GM21381 (cell line): ENCODE results near the gene MSH2.
"Not testable (repeated sequence)": the region's sequence is repeated elsewhere in the genome, so short reads cannot be mapped to it uniquely, and the experiment has no call there.

Source experiments
- ATAC-seq: cut with Tn5 transposase; IDR thresholded peaks from one replicate; pipeline ENCODE4 v1.9.1; 2021; ENCODE audit warnings: mild to moderate bottlenecking, moderate library complexity; ENCODE audit not compliant: unreplicated experiment

MSH2 gene

DNA sequence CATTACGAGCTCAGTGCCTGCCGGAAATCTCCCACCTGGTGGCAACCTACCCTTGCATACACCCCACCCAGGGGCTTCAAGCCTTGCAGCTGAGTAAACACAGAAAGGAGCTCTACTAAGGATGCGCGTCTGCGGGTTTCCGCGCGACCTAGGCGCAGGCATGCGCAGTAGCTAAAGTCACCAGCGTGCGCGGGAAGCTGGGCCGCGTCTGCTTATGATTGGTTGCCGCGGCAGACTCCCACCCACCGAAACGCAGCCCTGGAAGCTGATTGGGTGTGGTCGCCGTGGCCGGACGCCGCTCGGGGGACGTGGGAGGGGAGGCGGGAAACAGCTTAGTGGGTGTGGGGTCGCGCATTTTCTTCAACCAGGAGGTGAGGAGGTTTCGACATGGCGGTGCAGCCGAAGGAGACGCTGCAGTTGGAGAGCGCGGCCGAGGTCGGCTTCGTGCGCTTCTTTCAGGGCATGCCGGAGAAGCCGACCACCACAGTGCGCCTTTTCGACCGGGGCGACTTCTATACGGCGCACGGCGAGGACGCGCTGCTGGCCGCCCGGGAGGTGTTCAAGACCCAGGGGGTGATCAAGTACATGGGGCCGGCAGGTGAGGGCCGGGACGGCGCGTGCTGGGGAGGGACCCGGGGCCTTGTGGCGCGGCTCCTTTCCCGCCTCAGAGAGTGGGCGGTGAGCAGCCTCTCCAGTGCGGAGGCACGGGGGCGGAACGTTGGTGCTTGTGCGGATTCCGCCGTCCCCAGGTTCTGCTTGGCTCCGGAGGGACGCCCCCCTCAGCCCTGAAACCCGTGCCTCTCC, at the start of gene MSH2:
TSS of gene MSH2 (plus strand) at position 352 of the 804 bp plus-strand sequence. CDS start at position 388, 36 bp downstream.
- ATAC-seq: peak; percentile 93

DNA sequence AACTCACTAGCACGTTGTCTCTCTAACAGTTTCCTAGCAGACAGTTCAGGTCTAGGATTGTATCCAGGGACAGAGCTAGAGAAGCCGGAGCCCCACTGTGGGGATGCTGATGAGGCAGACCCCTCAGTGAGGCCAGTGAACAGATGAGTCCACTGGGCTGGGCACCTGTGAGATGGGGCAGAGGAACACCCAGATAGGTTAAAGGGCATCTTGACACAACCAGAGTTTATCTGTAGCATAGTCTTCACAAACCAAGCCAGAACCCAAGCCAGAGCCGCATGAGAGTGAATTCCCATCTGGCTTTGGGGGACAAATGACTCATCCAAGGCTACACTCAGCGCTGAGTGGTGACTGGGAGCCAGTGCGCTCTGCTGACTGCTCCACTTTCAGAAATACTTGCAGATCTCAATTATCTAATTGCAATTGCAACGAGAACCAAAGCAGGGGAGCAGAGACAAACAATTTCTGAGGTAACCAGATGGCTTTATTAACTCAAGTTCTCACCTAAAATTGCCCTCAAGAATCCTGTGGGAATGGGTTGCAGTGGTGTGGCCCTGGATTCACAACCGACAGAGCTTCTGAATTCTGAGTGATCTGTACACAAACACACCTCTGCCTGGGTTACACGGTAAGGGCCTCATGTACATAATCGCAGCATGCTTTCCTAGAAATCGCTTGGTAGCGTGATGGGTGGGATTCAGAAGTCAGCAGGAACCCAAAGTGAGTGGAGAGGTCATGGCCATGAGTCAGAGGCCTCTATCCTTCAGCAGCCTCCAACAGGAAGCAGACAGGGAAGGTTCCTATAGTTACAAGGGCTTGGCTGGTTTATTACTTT, 48.7 kb upstream of the MSH2 start:
- no peak for ATAC-seq

DNA sequence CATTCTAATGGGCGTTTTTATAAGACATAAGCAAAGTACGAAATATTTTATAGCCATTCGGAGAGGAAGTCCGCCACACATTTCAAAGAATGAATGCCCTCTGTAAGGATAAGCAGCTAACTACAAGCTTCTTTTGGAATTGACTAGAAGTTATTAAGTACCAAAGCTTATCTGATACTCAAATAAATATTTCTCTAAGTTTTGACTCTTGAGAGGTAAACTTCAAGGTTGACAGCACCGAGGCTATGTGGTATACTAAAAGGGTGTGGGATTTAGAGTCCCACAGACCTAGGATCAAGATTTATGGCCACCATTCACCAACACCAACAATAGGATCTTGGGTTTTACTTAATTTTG, 48.1 kb upstream of the MSH2 start:
- ATAC-seq: no peak

DNA sequence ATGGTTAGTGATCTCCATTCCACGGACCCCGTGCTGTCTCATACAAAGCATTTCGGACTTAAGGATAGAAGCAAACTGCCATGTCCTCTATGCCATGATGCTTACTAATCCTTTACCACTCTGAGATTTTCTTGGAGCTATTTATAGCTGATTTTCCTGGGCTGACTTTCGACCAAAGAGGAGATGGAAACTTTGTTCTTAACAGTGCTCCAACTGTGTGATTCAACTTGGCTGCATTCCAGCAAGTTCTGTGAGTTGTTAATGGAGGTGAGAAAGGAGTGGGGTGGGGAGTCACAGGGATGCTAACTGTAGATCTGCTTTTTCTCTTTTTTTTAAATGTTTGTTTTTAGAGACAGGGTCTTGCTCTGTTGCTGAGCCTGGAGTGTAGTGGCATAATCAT, 45.5 kb upstream of the MSH2 start:
- no peak for ATAC-seq

DNA sequence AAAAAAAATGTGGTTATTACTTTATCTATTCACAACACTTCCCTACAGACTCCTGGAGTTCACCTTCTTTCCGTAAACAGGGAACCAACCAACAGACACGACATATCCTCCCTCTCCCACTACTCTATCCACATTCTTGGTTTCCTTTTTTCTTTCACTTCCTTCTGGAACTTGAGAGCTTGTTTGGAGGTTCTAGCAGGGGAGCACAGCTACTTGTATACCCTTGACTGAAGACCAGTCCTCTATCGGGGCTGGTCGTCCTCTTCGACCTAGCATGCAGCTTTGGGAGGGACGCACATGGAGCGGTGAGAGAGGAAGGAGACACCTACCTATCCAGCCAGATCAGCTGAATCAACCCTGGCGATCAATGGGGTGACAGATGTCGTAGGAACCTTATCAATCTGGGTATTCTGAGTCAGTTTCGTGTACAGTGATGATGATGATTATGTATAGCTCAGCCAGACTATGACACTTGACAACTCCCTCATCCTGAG, 43.5 kb upstream of the MSH2 start:
- ATAC-seq: no peak

DNA sequence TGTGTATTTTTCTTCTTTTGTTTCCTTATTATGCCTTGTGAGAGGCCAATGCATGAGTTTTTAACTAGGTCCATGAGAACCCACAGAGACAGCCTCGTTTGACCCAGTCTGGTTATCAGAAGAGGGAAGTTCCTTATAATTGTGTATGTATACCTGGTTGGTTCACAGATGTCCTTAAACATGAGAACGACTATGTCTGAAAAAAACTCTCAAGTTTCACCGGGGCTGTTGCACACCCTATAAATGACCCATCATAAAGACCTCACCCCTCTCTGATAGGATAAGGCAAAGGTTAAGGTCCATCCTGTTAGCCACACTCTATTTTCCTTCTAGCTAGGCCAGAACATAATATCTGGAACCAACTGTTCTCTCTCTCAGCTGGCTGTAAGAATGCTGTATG, 42.7 kb upstream of the MSH2 start:
- ATAC-seq: no peak

DNA sequence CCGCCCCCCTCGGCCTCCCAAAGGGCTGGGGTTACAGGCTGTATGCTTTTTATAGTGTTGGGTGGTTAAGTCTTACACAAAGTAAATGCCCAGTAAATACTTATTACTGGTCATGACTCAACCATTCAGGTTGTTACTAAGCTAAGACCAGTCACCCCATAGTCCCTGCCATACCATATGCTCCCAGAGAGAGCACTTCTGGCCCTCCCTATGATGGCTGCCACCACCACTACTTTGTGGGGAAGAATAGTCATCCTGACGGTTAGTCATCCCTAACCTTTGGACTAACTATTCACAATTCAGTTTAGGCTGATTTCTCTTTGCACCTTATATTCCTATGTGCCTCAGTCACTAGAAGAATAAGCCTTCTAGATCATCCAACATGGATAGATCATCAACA, 42.0 kb upstream of the MSH2 start:
- no peak for ATAC-seq

DNA sequence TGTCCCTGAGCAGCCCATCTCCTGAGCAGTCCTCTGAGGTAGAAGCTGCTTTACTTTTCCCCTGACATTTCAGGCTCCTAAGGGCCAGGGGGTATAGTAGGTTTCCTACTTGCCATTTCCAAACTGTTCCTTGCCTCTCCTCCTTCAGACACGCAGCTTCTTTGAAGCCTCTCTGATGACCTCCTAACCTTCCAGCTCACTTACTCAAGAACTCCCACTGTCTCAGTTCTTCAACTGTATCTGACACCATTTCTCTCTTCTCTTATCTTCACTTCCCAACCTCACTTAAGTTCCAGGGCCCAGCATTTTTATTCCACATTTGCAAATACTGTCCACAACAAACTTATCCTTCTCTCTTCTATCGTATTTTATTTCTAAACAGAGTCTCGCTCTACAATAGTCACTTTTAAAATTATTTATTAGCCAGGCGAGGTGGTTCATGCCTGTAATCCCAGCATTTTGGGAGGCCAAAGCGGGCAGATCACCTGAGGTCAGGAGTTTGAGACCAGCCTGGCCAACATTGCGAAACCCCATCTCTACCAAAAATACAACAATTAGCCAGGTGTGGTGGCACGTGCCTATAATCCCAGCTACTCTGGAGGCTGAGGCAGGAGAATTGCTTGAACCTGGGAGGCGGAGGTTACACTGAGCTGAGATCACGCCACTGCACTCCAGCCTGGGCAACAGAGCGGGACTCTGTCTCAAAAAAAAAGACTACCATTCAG, 41.3 kb upstream of the MSH2 start:
- ATAC-seq: not testable (repeated sequence)

DNA sequence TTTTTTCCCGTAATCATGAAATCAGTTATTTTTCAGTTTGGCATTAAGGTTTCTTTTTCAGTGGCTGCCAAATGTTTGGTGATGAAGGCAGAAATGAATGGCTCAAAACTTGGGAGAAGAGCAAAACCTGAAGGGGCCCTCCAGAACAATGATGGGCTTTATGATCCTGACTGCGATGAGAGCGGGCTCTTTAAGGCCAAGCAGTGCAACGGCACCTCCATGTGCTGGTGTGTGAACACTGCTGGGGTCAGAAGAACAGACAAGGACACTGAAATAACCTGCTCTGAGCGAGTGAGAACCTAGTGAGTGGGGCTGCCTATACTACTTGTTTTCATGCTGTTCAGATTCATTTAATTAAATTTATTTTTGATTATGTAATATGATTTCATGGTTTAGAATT, 29.2 kb upstream of the MSH2 start:
- no peak for ATAC-seq

DNA sequence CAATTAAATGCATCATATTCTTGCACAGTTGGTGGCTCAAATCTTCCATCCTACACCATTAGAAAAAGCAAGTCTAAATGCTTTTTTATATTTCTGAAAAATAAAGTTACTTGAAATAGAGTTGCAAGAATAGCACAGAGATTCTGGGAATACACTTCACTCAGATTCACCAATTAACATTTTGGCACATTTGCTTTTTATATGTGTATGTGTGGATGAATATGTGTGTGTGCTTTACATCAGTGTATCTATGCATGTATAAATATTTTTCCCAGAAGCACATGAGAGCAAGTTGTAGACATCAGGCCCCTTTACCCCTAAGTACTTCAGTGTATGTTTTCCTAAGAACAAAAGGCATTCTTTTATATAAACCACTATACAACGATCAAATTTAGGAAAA, 27.6 kb upstream of the MSH2 start:
- ATAC-seq: no peak

DNA sequence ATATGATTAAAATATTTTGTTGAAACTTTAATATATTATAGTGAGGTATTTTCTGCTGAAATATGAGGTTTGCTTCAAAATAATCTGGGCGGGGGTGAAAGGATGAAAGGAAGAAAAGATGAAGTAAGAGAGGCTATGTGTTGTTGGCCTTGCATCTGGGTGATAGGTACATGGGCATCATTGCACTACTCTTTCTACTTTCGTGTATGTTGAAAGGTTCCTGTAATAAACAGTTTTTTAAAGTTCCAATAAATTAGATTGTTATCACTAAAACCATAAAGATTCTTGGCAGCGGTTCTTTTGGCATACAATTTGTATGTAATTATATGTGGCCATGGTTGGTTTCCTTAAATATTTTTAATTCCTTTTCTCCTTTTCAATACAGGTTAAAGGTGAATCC, 23.6 kb upstream of the MSH2 start:
- no peak for ATAC-seq

DNA sequence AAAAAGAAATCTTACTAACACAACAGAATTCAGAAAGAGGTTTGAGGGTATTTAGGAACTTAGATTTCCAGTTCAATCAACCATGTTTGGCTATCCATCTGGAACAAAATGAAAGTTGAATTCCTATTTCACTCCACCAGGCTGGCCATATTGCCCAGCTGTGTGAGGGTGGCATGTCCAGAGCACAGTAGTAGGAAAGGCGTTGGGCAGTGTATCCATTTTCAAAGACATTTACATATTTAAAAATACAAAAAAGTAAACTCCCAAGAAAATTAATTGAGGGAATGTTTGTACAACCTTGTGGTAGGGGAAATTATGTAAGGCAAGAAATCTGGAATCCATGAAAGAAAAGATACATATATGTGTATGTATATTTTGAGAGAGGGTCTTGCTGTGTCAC, 21.5 kb upstream of the MSH2 start:
- no peak for ATAC-seq

DNA sequence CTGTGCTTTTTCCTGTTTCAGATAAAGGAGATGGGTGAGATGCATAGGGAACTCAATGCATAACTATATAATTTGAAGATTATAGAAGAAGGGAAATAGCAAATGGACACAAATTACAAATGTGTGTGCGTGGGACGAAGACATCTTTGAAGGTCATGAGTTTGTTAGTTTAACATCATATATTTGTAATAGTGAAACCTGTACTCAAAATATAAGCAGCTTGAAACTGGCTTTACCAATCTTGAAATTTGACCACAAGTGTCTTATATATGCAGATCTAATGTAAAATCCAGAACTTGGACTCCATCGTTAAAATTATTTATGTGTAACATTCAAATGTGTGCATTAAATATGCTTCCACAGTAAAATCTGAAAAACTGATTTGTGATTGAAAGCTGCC, 16.4 kb upstream of the MSH2 start:
- no peak for ATAC-seq

DNA sequence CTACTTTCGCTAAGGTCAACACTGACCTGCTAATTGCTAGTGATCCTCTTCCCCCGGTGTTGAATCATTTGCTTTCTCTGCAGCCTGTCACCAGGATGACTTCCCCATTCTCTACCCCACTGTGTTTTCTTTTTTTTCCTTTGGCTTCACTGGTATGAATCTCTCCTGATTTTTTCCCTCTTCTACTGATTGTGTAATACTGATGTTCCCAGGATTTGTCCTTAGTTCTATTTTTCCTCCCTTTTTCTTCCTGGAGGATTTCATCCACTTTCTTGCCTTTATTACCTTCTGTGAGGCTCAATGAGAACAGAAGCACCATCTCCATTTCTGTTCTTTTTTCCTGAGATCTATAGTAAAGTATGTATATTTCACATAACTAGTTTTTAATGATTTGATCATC, 14.1 kb upstream of the MSH2 start:
- ATAC-seq: no peak

DNA sequence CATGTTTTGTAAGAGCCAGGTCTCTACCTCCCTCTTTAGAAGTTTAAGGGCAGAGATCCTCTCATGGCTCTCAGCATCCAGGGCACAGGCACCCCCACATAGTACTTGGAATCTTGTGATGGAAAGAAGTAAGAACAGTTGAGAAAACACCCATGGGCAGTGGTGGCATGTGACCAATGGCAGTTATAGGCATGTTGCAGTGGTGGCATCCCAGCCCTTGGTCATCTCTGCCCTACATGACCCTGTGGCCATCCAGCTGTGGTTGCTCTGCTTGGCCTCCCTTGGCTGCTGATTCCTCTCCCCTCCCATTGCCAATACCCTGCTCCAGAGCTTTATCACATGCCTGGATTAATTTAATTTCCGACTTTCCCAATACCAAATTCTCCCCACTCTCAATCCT, 13.3 kb upstream of the MSH2 start:
- ATAC-seq: no peak

DNA sequence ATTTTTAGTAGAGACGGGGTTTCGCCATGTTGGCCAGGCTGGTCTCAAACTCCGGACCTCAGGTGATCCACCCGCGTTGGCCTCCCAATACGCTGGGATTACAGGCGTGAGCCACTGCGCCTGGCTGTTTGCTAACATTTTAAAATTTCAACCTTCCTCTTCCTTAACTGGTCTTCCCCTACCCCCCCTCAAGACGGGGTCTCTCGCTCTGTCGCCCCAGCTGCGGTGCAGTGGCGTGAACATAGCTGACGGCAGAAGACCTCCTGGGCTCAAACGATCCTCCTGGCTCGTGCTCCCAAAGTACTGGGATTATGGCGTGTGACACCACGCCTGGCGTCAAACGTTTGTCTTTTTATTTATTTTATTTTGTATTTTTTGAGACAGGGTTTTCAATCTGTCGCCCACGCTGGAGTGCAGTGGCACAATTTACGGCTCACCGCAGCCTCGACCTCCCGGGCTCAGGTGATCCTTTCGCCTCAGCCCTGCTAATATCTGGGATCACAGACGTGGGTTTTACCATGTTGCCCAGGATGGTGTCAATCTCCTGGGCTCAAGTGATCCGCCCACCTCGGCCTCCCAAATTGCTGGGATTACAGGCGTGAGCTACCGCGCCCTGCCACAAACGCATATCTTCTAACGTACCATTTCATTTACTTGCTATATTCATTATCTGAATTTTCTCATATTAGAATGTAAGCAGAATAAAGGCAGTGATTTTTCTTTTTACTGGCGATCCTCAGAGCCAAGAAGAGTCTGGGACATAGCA, 984 bp upstream of the MSH2 start:
- ATAC-seq: no peak

DNA sequence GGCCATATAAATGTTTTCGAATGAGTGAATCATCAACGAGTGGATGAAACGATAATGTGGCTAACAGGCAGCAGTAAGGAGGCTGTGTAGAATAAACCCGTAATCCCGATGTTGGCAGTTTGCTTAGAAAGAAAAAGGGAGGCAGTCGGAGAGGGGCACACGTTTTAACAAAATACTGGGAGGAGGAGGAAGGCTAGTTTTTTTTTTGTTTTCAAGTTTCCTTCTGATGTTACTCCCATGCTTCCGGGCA, 476 bp upstream of the MSH2 start:
- no peak for ATAC-seq

DNA sequence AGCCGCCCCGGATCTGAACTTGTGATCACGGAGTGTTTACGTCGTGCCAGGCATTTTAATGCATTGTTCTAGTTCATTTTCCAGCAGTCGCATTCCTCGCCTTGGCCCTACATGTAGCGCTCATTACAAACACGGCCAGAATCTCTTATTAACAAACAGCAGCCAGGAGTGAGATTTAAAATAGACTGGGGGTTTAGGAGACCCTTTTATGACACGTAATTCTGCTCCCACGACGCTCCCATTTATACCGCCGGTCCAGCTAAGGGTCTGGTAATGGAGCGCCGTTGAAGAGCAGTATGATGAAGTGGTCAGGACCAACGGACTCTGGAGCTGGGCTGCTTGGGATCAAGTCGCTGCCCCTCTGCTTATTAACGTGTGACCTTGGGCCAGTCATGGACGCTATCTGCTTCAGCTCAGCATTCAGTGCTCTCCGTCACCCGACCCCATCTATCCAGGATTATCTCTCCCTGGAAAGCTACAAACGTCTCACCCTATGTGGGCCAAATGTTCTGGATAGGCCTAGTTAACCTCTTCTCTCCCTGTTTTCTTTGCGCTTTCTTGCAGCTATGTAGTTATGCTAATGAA, 745 bp downstream of the MSH2 start:
- ATAC-seq: no peak

DNA sequence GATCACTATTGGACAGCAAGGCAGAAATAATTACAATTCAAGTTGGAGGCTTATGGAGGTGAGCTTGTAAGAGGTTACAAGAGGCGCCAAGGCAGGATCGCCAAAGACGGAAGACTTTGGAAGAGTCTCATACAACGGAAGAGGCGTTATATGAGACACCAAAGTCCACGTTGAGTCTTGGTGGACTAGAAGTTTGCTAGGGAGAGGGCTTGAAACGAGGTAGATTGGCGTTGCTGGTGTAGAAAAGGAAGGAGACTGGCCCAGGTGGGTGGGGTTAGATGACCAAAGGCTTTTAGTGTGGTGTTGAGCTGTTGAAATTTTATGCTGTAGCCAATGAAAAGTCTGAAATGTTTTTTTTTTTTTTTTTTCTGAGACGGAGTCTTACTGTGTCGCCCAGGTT, 1.4 kb downstream of the MSH2 start:
- no peak for ATAC-seq

DNA sequence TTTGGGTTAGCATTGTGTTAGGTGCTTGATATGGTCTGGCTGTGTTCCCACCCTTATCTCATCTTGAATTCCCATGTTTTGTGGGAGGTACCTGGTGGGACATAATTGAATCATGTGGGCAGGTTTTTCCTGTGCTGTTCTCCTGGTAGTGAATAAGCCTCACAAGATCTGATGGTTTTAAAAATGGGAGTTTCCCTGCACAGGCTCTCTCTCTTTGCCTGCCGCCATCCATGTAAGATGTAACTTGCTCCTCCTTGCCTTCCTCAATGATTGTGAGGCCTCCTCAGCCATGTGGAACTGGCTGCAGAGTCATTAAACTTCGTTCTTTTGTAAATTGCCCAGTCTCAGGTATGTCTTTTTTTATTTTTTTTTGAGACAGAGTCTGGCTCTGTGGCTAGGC, 2.8 kb downstream of the MSH2 start:
- ATAC-seq: no peak
